GM12891 (cell line): ENCODE results near the gene DLST.

Source experiments
- DNase-seq: peaks from one replicate; pipeline ENCODE4 v3.0.0; 2011; ENCODE audit warnings: low spot score; ENCODE audit not compliant: insufficient read length
- FAIRE-seq: peaks from 2 replicates; lab custom pipeline; 2011; peaks lifted over from hg19 to GRCh38; lab: Jason Lieb, UNC
- PAX5 ChIP-seq: IDR thresholded peaks from 2 replicates; pipeline ENCODE4 v1.6.1; 2011; ENCODE audit warnings: low read length, moderate library complexity, mild to moderate bottlenecking; ENCODE audit not compliant: insufficient read depth, severe bottlenecking
- POLR2A ChIP-seq: IDR thresholded peaks from 2 replicates; pipeline ENCODE4 v1.6.1; 2011; ENCODE audit warnings: low read depth, low read length, control low read depth
- POLR2AphosphoS5 ChIP-seq: IDR thresholded peaks from 2 replicates; pipeline ENCODE4 v1.6.1; 2011; ENCODE audit warnings: low read depth, low read length, control low read depth
- POU2F2 ChIP-seq: IDR thresholded peaks from 2 replicates; pipeline ENCODE4 v1.6.1; 2011; ENCODE audit warnings: low read depth, mild to moderate bottlenecking, control low read depth, low read length, moderate library complexity
- SPI1 ChIP-seq: IDR thresholded peaks from 2 replicates; pipeline ENCODE4 v1.6.1; 2011; ENCODE audit warnings: low read depth, low read length, control low read depth
- TAF1 ChIP-seq: IDR thresholded peaks from 2 replicates; pipeline ENCODE4 v1.6.1; 2011; ENCODE audit warnings: low read depth, low read length, control low read depth

Gene DLST

DNA sequence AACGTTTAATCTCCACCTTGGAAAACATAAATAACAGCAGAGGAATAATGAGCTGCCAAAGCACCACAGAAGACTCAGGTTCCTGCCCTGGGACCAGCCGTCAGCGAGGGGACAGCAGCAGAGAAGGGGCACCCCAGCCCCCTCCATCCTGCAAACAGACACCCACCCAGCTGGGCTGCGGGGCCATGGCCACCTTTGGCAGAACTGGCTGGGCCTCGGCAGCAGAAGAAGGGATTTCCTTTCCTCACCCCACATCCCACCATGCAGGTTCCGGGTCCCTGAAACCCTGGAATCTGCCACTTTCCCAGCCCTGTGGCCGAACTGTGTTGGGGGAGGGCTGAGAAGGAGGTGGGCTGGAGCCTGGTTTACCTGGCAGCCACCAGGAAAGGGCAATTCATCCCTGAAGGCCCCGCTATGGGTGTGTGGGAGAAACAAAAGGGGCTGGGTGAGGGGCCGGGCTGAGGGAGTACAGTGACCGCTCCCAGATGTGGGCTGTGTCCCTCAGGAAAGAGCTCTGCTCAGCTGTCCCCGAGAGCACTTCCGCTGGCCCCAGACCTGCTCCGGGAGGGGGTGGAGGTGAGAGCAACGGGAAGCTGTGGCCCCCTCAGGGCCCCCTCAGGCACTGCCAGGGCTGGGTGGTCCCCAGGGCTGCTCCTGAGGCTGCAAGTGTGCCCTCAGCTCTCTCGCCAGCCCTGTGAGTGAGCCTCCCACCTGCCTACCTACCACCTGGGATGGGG is 69.9 kb downstream of the DLST start:
- no peak for TF ChIP-seq POLR2AphosphoS5
- no peak for TF ChIP-seq POU2F2
- no peak for TF ChIP-seq SPI1
- TF ChIP-seq TAF1 = no peak
- DNase-seq = no peak
- FAIRE-seq = no peak

DNA sequence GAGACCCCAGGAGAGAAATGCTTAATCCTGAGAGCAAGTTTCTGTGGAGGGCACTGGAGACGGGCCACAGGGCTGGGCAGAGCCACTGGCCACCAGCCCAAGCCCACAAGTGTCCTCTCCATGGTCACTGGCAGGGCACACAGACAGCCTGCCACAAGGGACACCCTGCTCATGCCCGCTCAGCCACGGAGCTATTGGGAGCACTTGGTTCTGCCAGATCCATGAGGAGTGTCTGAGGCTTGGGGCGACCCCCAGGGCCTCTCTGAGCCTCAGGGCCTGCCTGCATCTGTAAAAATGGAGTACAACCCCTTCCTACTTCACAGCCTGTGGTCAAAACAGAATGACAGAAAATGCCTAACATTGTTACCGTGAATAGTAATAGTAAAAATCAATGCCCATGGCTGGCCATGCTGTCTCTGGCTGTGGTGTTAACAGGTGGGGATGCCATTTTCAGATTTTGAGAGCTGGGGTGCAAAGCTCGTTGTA is 70.5 kb downstream of the DLST start:
- DNase-seq = no peak
- FAIRE-seq = no peak
- TF ChIP-seq POU2F2 (no peak), POLR2A (no peak), POLR2AphosphoS5 (no peak), SPI1 (no peak), TAF1 (no peak), PAX5 (no peak)

DNA sequence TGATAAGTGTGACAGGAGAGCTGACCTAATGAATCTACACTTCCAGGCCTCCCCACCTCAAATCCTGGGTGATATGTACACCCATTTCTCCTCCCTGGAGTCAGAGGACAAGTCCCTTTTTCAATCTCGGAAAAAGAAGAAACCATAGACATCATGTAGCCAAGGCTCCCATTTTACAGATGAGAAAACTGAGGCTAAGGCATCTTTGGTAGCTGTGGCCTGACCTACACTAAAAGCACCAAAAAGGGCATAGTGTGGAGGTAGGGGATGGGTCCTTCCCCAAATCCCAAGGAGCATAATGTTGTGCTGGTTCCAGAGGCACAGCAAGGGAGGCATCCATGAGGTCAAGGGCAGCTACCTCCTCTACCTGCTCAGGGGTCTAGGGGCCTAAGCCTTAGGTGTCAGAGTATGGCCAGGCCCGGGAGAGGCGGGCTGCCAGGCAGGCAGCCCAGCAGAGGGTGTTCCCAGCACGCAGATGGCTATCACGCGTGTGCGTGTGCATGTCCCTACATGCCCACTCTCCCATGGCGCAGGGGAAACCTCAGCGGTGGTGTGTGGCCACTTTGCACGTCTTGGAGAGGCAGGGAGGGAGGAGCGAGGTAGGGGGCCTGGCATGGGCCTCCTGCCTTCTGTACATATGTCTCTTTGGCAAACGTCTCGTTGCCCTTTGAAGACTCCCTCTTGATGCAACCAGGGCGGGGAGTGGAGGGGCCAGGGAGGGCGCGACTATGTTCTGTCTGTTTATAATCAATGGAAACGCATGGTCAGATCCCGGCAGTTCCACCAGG is 71.2 kb downstream of the DLST start:
- no peak for TF ChIP-seq PAX5
- no peak for TF ChIP-seq TAF1
- TF ChIP-seq POLR2A = no peak
- TF ChIP-seq SPI1 = no peak
- no peak for TF ChIP-seq POLR2AphosphoS5
- no peak for TF ChIP-seq POU2F2
- no peak for DNase-seq
- FAIRE-seq = no peak
